Smooth muscle cell (in vitro differentiated cells): ENCODE data around the gene CD37. TPM values are rescaled to one million over a fixed set of nuclear protein-coding genes. Genes with fewer than 3 reads are reported as not detected.

Experiments used
- DNase-seq: peaks from one replicate; lab custom pipeline; 2025; ENCODE audit not compliant: unreplicated experiment; lab: John Stamatoyannopoulos, UW
- H2AFZ ChIP-seq: fragments of 200-600 bp; sonication (generic); 2 replicates; pipeline ENCODE4 v1.6.0; 2016; ENCODE audit warnings: antibody characterized with exemption, low read depth, mild to moderate bottlenecking
- H3F3A ChIP-seq: fragments of 200-600 bp; sonication (generic); 2 replicates; pipeline ENCODE4 v1.6.0; 2017; ENCODE audit warnings: antibody characterized with exemption, low read depth
- H3K27ac ChIP-seq: fragments of 200-600 bp; sonication (generic); 2 replicates; pipeline ENCODE4 v1.5.1; 2016; ENCODE audit warnings: low read depth, mild to moderate bottlenecking
- H3K27me3 ChIP-seq: fragments of 200-600 bp; sonication (generic); 2 replicates; pipeline ENCODE4 v1.6.1; 2016; ENCODE audit warnings: low read depth, mild to moderate bottlenecking
- H3K36me3 ChIP-seq: fragments of 200-600 bp; sonication (generic); 2 replicates; pipeline ENCODE4 v1.5.1; 2016; ENCODE audit warnings: low read depth
- H3K4me1 ChIP-seq: fragments of 200-600 bp; sonication (generic); 2 replicates; pipeline ENCODE4 v1.5.1; 2016; ENCODE audit warnings: low read depth
- H3K4me2 ChIP-seq: fragments of 200-600 bp; sonication (generic); 2 replicates; pipeline ENCODE4 v1.6.0; 2016; ENCODE audit warnings: mild to moderate bottlenecking
- H3K4me3 ChIP-seq: fragments of 200-600 bp; sonication (generic); 2 replicates; pipeline ENCODE4 v1.5.1; 2016; ENCODE audit warnings: mild to moderate bottlenecking
- H3K79me2 ChIP-seq: fragments of 200-600 bp; sonication (generic); 2 replicates; pipeline ENCODE4 v1.6.0; 2016; ENCODE audit warnings: low read depth, mild to moderate bottlenecking
- H3K9ac ChIP-seq: fragments of 200-600 bp; sonication (generic); 2 replicates; pipeline ENCODE4 v1.6.0; 2016; ENCODE audit warnings: low read depth
- H3K9me3 ChIP-seq: fragments of 200-600 bp; sonication (generic); replicated peaks from 2 replicates; pipeline ENCODE4 v1.5.1; 2016; ENCODE audit warnings: low read depth
- H4K20me1 ChIP-seq: fragments of 200-600 bp; sonication (generic); 2 replicates; pipeline ENCODE4 v1.6.0; 2016; ENCODE audit warnings: low read depth
- WGBS: methylation state at CpG from one replicate; pipeline ENCODE4 v1.1.7; 2016; ENCODE audit warnings: low lambda C conversion rate; 5-methylcytosine and 5-hydroxymethylcytosine counted together
- polyA plus RNA-seq: library from polyadenylated mRNA; unstranded; fragments of >200 nt; fragmentation: Nextera tagmentation; extraction: Ambion mirVana; gene quantifications from 2 replicates; pipeline ENCODE4 v1.2.1, GENCODE V29; 2016
- total RNA-seq: library from RNA; depleted of rRNA; stranded (reverse); fragments of >200 nt; gene quantifications from 2 replicates; pipeline ENCODE4 v1.2.3, GENCODE V29; 2014
- TF ChIP-seq, protein P1 (sequence below): fragments of 200-600 bp; sonication (generic); IDR thresholded peaks from 2 replicates; pipeline ENCODE4 v1.5.1; 2017; ENCODE audit warnings: borderline replicate concordance, mild to moderate bottlenecking, antibody characterized with exemption; ENCODE audit not compliant: insufficient read depth, poor library complexity, severe bottlenecking

CD37 gene
- total and polyA plus RNA-seq, 2 experiments from 2014 or later: 7.0 TPM; not detected in 1

DNA sequence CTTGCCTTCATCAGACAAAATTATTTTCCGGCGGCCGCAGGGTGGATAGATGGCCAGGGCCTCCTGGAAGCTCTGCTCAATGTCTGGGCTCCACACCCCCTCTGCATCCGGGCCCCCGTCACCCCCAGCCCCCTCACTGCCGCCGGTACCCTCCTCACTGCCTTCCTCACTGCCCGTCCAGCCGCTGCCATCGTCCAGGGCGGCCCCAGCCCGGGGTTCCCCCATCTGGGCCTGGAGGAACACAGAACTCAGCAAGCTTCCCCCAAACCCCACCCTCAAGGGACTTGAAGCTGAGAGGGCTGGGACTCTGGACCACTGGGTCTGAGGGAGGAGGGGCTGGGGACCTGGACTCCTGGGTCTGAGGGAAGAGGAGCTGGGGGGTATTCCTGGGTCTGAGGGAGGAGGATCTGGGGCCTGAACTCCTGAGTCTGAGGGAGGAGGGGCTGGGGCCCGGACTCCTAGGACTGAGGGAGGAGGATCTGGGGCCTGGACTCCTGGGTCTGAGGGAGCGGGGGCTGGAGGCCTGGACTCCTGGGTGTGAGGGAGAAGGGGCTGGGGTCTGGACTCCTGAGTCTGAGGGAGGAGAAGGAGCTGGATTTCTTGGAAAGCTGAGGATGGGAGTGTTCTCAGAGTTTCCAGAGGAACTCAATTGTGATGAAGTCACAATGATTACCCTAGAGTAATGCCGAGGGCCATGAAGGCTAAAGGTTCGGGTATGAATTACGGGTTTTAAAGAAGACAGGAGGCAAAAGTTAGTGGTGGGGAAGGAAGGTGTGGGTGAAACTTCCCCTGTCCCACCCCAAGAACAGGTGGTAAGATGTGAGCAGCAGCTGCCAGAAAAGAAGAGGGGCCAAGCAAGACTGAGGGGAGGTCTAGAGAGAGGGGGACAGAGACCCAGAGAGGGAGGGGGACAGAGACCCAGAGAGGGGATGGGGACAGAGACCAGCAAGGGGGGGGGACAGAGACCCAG is 24.9 kb downstream of the CD37 start:
- H3F3A ChIP-seq: peaks cover 6% of the 10 kb centered on the region
- H3K9ac ChIP-seq: peak overlapping the region; percentile 96
- peaks cover 3% of the 10 kb centered on the region for H3K4me1 ChIP-seq
- H4K20me1 ChIP-seq: peaks cover 25% of the 10 kb centered on the region
- 85% methylated on average over 16 of the region's 17 CpGs for WGBS
- H3K4me3 ChIP-seq: peak overlapping the region; percentile 76
- H3K27me3 ChIP-seq: no peaks in the 10 kb centered on the region
- TF ChIP-seq, protein P1, sequence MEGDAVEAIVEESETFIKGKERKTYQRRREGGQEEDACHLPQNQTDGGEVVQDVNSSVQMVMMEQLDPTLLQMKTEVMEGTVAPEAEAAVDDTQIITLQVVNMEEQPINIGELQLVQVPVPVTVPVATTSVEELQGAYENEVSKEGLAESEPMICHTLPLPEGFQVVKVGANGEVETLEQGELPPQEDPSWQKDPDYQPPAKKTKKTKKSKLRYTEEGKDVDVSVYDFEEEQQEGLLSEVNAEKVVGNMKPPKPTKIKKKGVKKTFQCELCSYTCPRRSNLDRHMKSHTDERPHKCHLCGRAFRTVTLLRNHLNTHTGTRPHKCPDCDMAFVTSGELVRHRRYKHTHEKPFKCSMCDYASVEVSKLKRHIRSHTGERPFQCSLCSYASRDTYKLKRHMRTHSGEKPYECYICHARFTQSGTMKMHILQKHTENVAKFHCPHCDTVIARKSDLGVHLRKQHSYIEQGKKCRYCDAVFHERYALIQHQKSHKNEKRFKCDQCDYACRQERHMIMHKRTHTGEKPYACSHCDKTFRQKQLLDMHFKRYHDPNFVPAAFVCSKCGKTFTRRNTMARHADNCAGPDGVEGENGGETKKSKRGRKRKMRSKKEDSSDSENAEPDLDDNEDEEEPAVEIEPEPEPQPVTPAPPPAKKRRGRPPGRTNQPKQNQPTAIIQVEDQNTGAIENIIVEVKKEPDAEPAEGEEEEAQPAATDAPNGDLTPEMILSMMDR: no peak
- peak overlapping the region; percentile 95 for H3K4me2 ChIP-seq
- peaks cover 41% of the 10 kb centered on the region for H3K79me2 ChIP-seq
- no peaks in the 10 kb centered on the region for H3K36me3 ChIP-seq
- no peak overlapping the region for H2AFZ ChIP-seq
- H3K27ac ChIP-seq: peak overlapping the region; percentile 97
- no peak for DNase-seq
- no peaks in the 10 kb centered on the region for H3K9me3 ChIP-seq

DNA sequence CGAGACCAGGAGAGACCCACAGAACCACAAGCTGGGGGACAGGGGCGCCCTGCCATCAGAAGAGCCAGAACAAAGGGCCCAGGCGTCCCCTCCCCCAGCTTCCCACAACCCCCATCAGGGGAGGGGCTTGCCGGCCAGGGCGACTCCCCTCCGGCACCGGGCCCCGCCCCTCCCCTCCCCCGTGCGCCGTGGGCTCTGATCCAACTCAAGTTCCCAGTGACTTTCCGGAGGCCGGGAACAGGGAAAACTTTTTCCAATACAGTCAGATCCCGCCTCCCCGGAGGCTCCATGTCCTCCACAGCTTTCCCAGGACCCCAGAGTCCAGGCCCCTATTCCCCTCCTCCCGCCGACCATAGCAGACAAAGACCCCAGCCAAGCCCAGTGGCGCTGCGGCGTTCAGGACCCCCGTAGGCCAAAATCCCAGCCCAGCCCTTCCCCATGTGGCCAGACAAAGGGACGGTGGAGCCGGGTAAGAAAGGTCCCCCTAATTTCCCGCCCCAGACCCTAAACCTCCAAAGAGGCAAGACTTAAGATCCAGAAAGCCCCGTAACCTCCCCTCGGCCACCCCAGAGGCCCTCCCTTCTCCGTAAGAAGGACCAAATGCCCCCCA is 26.3 kb downstream of the CD37 start:
- H2AFZ ChIP-seq: peak overlapping the region; percentile 11
- peaks cover 14% of the 10 kb centered on the region for H4K20me1 ChIP-seq
- peaks cover 3% of the 10 kb centered on the region for H3K4me1 ChIP-seq
- H3K9ac ChIP-seq: peak overlapping the region; percentile 96
- no peaks in the 10 kb centered on the region for H3K36me3 ChIP-seq
- peak overlapping the region; percentile 76 for H3K4me3 ChIP-seq
- TF ChIP-seq, protein P1: no peak
- H3K79me2 ChIP-seq: peaks cover 41% of the 10 kb centered on the region
- H3K27me3 ChIP-seq: no peaks in the 10 kb centered on the region
- H3K9me3 ChIP-seq: no peaks in the 10 kb centered on the region
- H3K4me2 ChIP-seq: peak overlapping the region; percentile 95
- H3K27ac ChIP-seq: peak overlapping the region; percentile 97
- WGBS: 3% methylated on average over 14 of the region's 27 CpGs
- DNase-seq: peak; percentile 70
- H3F3A ChIP-seq: peaks cover 6% of the 10 kb centered on the region

DNA sequence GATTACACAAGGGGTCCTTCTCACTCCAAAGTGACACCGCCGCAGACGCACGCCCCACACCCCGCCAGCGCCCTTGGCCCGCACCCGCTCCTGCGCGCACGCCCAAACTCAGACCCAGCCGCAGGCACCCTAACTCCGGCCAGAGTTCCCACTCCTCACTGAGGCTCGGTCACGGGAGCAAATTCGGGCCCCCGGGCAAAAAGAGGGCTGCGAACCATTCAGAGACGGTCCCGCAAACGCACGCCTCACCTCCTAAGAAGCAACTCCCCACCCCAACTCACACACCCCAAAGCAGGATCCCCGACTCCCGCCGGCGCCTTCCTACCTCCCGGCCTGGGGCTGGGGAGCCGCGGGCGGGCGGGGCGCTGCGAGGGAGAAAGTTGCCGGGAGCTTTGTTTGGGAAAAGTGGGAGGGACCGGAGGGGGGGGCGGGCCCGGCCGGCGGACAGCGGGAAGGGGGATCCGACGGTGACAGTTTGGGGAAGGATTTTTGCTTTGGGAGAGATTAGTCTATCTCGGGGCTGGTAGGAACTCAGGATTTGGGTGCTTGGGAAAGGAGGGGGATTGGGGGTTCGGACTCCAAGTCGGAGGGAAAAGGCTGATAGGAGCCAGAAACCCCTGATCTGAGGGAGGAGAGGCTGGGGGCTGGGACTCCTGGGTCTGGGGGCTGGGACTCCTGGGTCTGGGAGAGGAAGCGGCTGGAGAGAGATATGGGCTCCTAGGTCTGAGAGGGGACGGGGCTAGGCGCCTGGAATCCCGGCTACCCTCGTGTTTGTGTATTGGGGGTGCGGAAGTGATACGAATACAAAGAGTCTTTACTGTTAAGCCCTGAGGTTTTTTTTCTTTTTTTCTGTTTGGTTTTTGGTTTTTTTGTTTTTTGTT is 27.1 kb downstream of the CD37 start, which contains the start of gene TEAD2:
Gene TEAD2, minus strand, starts transcription at position 369 of the 881 bp plus-strand sequence. CDS start 2,341 bp downstream, outside the sequence.
- H3K4me3 ChIP-seq: peak within 1 kb of the TSS; percentile 76
- H3K9ac ChIP-seq: peak within 1 kb of the TSS; percentile 96
- H3F3A ChIP-seq: peaks cover 6% of the 10 kb centered on the region
- no peaks in the 10 kb centered on the region for H3K27me3 ChIP-seq
- TF ChIP-seq, protein P1: no peak
- H3K27ac ChIP-seq: peak within 1 kb of the TSS; percentile 97
- peak within 1 kb of the TSS; percentile 75 for H2AFZ ChIP-seq
- no peaks in the 10 kb centered on the region for H3K36me3 ChIP-seq
- 2% methylated on average over 43 of the region's 52 CpGs for WGBS
- H3K79me2 ChIP-seq: peaks cover 41% of the 10 kb centered on the region
- no peaks in the 10 kb centered on the region for H3K9me3 ChIP-seq
- DNase-seq: peak; percentile 59
- H4K20me1 ChIP-seq: peaks cover 6% of the 10 kb centered on the region
- peak within 1 kb of the TSS; percentile 95 for H3K4me2 ChIP-seq
- peaks cover 3% of the 10 kb centered on the region for H3K4me1 ChIP-seq
